Activated B cell treated with CpG ODN at 0.5 μM for 24 hours (primary cell): ENCODE data around the gene FPGS. TPM values are rescaled to one million over a fixed set of nuclear protein-coding genes. Genes with fewer than 3 reads are reported as not detected.

ENCODE experiments used
- ATAC-seq: fragments of 200-7000 bp; cut with Tn5 transposase; one replicate; pipeline ENCODE4 v1.10.0; 2021; ENCODE audit warnings: low read depth, mild to moderate bottlenecking, moderate library complexity
- CTCF ChIA-PET: fragments of 350-600 bp; sonication (Branson Sonifier 250); formaldehyde crosslinking; loops from one replicate; lab custom pipeline; 2021; ENCODE audit warnings: antibody characterized with exemption; lab: Charles Lee
- POLR2A ChIA-PET: fragments of 350-600 bp; sonication (Branson Sonifier 250); formaldehyde crosslinking; loops from one replicate; lab custom pipeline; 2021; ENCODE audit warnings: antibody characterized with exemption; lab: Charles Lee
- DNase-seq: peaks from one replicate; pipeline ENCODE4 v3.0.0; 2022
- H3K27ac Mint-ChIP-seq: one replicate; pipeline ENCODE4 v1.8.0; 2020; ENCODE audit warnings: mixed read lengths
- H3K27me3 Mint-ChIP-seq: one replicate; pipeline ENCODE4 v1.8.0; 2021; ENCODE audit warnings: mixed read lengths
- H3K36me3 Mint-ChIP-seq: one replicate; pipeline ENCODE4 v1.8.0; 2021; ENCODE audit warnings: low read depth, mixed read lengths
- H3K4me1 Mint-ChIP-seq: one replicate; pipeline ENCODE4 v1.8.0; 2021; ENCODE audit warnings: mixed read lengths
- H3K4me3 Mint-ChIP-seq: one replicate; pipeline ENCODE4 v1.8.0; 2020; ENCODE audit warnings: mild to moderate bottlenecking, mixed read lengths
- H3K9me3 Mint-ChIP-seq: one replicate; pipeline ENCODE4 v1.8.0; 2020; ENCODE audit warnings: mixed read lengths
- CTCF ChIP-seq: fragments of 200-600 bp; IDR thresholded peaks from one replicate; pipeline ENCODE4 v1.8.0; 2022; ENCODE audit warnings: antibody characterized with exemption, mild to moderate bottlenecking
- intact Hi-C: fragments of 100-400 bp; cut with micrococcal nuclease; formaldehyde crosslinking; loops from one replicate; pipeline ENCODE4 v1.15.1; 2024
- total RNA-seq: library from RNA; stranded (reverse); gene quantifications from 2 replicates; pipeline ENCODE4 v1.2.3, GENCODE V29; 2022

The FPGS gene
- total RNA-seq, 1 donor from 2014 or later, result 135 TPM

- peaks cover 32% of the 10 kb centered on the region for H3K4me1 Mint-ChIP-seq
- ChIA-PET POLR2A (interaction anchor here (0.6 to 2.3 kb wide), 12 partner anchors 10 to 1033 kb away, joined by 3 to 14 read pairs (median 4); partner anchors contain the start of genes CDK9, SH2D3C, ST6GALNAC4 and ST6GALNAC6), CTCF (interaction anchor here (1.0 to 1.6 kb wide), 2 partner anchors 9 to 123 kb away, joined by 3 to 4 read pairs; no protein-coding TSS in a partner anchor)
- H3K27me3 Mint-ChIP-seq, result no peaks in the 10 kb centered on the region
- peak overlapping the region; percentile 75 for H3K27ac Mint-ChIP-seq
- intact Hi-C loops, result loop anchor here (1.0 kb wide), 1 partner anchor 10 kb away; the partner anchor contains the start of gene CDK9
- ATAC-seq (peak; percentile 45), DNase-seq (no peak)
- TF ChIP-seq CTCF, result no peak
- peaks cover 20% of the 10 kb centered on the region for H3K36me3 Mint-ChIP-seq
- peak overlapping the region; percentile 64 for H3K4me3 Mint-ChIP-seq
- no peaks in the 10 kb centered on the region for H3K9me3 Mint-ChIP-seq
Measured at GRCh38 chr9:127796225-127796813, 6.4 kb upstream of the FPGS start.

GRCh38 chr9:127796852-127797370, 5.8 kb upstream of the FPGS start:
- no peak for DNase-seq
- peak; percentile 52 for ATAC-seq
- peaks cover 15% of the 10 kb centered on the region for H3K36me3 Mint-ChIP-seq
- intact Hi-C loops, result loop anchor here (1.0 kb wide), 1 partner anchor 11 kb away; the partner anchor contains the start of gene CDK9
- peaks cover 35% of the 10 kb centered on the region for H3K4me1 Mint-ChIP-seq
- ChIA-PET POLR2A (interaction anchor here (0.6 to 2.3 kb wide), 14 partner anchors 11 to 1032 kb away, joined by 3 to 14 read pairs (median 4); partner anchors contain the start of genes CDK9, SH2D3C, ST6GALNAC4 and ST6GALNAC6), CTCF (interaction anchor here (1.0 to 1.6 kb wide), 2 partner anchors 9 to 122 kb away, joined by 3 to 4 read pairs; no protein-coding TSS in a partner anchor)
- no peaks in the 10 kb centered on the region for H3K9me3 Mint-ChIP-seq
- H3K4me3 Mint-ChIP-seq, result peak overlapping the region; percentile 64
- no peaks in the 10 kb centered on the region for H3K27me3 Mint-ChIP-seq
- H3K27ac Mint-ChIP-seq, result peak overlapping the region; percentile 75
- no peak for TF ChIP-seq CTCF

DNA sequence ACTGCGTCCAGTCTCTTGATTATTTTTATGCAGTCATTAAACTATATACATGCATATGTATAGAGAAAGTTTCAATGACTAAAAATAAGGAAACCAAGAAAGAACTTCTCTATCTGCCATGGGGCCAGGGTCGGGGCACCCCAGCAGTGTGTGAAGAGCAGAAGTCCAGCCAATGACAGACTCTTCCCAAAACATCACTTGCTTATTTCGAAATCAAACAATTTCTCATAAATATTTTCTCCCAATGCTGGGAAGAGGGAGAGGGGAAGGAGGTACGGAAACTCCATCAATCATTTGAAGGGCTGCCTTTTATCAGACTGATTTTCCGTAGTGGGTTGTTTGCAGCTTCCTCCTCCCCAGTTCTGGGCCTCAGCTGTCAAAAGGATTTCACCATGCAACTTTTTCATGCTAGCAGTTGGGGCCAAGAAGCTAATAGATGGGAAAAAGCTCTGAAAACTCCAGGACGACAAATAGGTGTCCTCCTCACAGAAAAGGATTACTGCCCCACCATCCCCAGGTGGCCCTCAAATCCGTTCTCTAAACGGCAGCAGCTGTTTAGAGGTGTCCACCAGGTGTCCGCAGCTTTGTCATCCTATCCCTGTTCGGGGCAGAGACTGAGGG, 617 bp upstream of the FPGS start:
- Mint-ChIP-seq H3K27ac (peak overlapping the region; percentile 84), H3K4me3 (peak overlapping the region; percentile 85), H3K9me3 (no peaks in the 10 kb centered on the region), H3K36me3 (peaks cover 16% of the 10 kb centered on the region), H3K27me3 (no peaks in the 10 kb centered on the region), H3K4me1 (peaks cover 39% of the 10 kb centered on the region)
- no peak for TF ChIP-seq CTCF
- ChIA-PET CTCF (interaction anchor here (0.9 to 1.5 kb wide), 5 partner anchors 15 to 68 kb away, joined by 3 to 5 read pairs (median 3); partner anchors contain the start of genes CDK9 and TOR2A), POLR2A (interaction anchor here (0.6 to 4.1 kb wide), 13 partner anchors 9 to 874 kb away, joined by 3 to 27 read pairs (median 5); partner anchors contain the start of genes CDK9, ST6GALNAC4, ST6GALNAC6 and TOR2A)
- ATAC-seq (no peak), DNase-seq (no peak)
- intact Hi-C loops, result loop anchor here (1.0 to 5.0 kb wide), 6 partner anchors 16 to 325 kb away; partner anchors contain the start of genes CDK9, PTGES2, ST6GALNAC4 and TOR2A

DNA sequence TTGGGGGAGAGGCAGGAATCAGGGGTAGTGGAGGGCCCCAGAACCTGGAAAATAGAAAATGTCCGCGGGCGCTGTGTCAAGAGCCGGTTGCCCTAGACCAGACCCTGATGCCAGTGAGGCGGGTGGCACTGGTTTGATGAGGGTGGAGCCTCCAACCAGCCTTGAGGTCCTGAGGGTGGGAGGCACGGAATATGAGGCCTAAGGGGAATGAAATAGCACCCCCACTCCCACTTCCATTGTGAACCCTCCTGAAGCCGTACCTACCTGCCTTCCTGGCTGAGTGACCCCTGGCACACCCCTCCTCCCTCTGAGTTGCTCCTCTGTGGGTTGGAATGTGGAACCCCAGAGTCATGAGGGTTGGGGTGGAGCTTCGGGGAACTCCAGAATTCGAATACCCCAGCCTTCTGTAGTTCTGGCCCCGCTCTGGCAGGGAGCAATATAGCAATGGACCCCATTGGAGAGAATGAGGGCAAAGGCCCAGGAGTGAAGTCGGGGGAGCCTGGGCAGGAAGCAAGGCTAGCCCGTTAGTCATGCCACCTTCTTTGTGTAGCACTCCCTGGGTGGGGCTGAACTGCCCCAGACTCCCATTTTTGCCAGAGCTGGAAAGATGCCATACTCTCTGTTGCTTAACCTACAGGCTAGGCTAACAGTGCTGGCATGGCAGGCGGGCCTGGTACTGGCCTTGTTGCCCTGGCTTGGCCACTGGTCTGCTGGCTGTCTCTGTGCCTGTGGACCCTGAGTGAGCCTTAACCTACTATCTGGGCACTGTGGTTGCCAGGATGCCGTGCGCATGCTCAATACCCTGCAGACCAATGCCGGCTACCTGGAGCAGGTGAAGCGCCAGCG, 1.0 kb downstream of the FPGS start:
- peak overlapping the region; percentile 93 for H3K4me3 Mint-ChIP-seq
- H3K36me3 Mint-ChIP-seq, result peaks cover 31% of the 10 kb centered on the region
- no peak for TF ChIP-seq CTCF
- intact Hi-C loops, result loop anchor here (5.0 kb wide), 1 partner anchor 324 kb away; the partner anchor contains the start of gene PTGES2
- ChIA-PET CTCF (no interaction called here), POLR2A (interaction anchor here (0.6 to 4.1 kb wide), 9 partner anchors 10 to 112 kb away, joined by 3 to 27 read pairs (median 5); partner anchors contain the start of genes SH2D3C and TOR2A)
- H3K9me3 Mint-ChIP-seq, result no peaks in the 10 kb centered on the region
- peaks cover 26% of the 10 kb centered on the region for H3K4me1 Mint-ChIP-seq
- ATAC-seq, result no peak
- H3K27ac Mint-ChIP-seq, result peak overlapping the region; percentile 87
- H3K27me3 Mint-ChIP-seq, result no peaks in the 10 kb centered on the region
- DNase-seq, result no peak
